Right lobe of liver (tissue), 4 donors: ENCODE data around the gene STXBP2.

ENCODE experiments used
- POLR2A ChIP-seq: fragments of 450-650 bp; IDR thresholded peaks from one replicate; pipeline ENCODE4 v1.6.1; 2017; ENCODE audit warnings: antibody characterized with exemption, mild to moderate bottlenecking
- TF ChIP-seq, protein P1 (sequence below), 4 donors: fragments of 200-600 bp in 3 of 4; fragments of 450-650 bp in 1 of 4; IDR thresholded peaks; one replicate each; pipeline versions ENCODE4 v1.5.1 to v1.8.0; 2016 to 2022; ENCODE audit warnings: antibody characterized with exemption in 4 of 4, mild to moderate bottlenecking in 2 of 4
- donor health status: DM: no; HTN: no; CAD: no.
- donor health status: DM: no; HTN: no; CAD: no.
- donor health status: DM: no; HTN: yes; CAD: no.

DNA sequence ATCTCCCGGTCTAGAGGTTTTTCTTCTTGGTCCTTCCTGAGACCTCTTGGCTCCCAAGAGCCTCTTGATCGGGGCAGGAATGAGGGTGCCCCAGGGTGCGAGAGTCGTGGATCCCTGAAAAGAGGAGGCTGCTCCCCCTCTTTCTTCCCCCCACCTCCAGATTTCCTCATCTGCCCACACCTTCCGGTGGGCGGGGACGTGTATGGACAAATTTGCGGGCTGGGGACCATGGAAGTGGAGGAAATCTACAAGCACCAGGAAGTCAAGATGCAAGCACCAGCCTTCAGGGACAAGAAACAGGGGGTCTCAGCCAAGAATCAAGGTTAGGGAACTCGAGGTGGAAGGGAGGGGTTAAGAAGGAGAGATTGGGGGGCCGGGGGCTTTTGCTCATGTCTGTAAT is 39.9 kb downstream of the STXBP2 start, which contains the start of gene MCEMP1:
- TF ChIP-seq, protein P1, sequence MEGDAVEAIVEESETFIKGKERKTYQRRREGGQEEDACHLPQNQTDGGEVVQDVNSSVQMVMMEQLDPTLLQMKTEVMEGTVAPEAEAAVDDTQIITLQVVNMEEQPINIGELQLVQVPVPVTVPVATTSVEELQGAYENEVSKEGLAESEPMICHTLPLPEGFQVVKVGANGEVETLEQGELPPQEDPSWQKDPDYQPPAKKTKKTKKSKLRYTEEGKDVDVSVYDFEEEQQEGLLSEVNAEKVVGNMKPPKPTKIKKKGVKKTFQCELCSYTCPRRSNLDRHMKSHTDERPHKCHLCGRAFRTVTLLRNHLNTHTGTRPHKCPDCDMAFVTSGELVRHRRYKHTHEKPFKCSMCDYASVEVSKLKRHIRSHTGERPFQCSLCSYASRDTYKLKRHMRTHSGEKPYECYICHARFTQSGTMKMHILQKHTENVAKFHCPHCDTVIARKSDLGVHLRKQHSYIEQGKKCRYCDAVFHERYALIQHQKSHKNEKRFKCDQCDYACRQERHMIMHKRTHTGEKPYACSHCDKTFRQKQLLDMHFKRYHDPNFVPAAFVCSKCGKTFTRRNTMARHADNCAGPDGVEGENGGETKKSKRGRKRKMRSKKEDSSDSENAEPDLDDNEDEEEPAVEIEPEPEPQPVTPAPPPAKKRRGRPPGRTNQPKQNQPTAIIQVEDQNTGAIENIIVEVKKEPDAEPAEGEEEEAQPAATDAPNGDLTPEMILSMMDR (IDR thresholded peaks at IDR 0.05): no peak
- TF ChIP-seq POLR2A: no peak
